ENCODE data around the gene NXPH3. TPM values are rescaled to one million over a fixed set of nuclear protein-coding genes. Genes with fewer than 3 reads are reported as not detected.

The NXPH3 gene
- total RNA-seq, 3 donors from 2014 or later, result 3.5 to 7.5 (median 4.5) TPM

DNA sequence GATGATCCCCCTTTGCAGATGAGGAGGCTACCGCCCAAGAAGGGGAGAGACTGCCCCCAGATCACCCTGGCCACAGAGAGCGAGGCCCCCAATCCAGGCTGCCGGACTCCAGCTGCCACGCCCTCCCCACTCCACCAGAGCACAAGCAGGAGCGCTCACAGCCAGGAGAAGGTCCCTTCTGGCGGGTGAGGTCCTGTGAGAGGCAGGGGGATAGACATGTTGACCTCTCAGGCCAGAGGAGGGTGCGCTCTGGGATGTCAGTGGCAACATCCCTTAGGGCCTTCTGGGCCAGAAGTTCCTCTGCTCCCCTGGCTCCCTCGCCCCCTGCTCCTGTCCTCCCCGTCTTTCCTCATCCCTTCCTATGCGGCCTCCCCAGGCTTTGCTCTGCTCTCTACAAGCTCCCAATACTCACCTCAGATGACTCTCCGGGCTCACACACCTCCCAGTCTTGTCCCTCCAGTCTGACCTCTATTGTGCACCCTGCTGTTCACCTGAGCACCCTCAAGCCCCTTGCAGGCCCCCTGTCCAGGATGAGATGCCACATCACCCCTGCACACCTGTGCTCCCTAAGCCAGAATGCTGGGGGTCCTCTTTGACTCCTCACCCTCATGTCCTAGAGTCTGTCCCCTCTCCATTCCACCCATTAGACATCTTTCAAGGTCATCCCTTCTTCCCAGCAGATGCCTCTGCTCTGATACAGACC is 5.0 kb upstream of the NXPH3 start:
- Histone ChIP-seq H3K27ac (peak overlapping the region; percentile 40 to 56), H3K9me3 (no peaks in the 10 kb centered on the region), H3K27me3 (no peaks in the 10 kb centered on the region), H3K4me1 (peaks cover 3 to 7% of the 10 kb centered on the region in 2 donors), H3K36me3 (no peaks in the 10 kb centered on the region), H3K4me3 (no peak overlapping the region)
- intact Hi-C loops (cut with DNase I; ENCODE audit: low total_unique reads), result loop anchor here (1.0 to 10.0 kb wide), 2 partner anchors 124 to 284 kb away; no protein-coding TSS in a partner anchor
- no peak for DNase-seq (ENCODE audit: low spot score in 2 of 2)
- TF ChIP-seq POLR2A (IDR thresholded peaks at IDR 0.05), result no peak
- TF ChIP-seq POLR2AphosphoS5 (IDR thresholded peaks at IDR 0.05), result no peak
- TF ChIP-seq, protein P1, sequence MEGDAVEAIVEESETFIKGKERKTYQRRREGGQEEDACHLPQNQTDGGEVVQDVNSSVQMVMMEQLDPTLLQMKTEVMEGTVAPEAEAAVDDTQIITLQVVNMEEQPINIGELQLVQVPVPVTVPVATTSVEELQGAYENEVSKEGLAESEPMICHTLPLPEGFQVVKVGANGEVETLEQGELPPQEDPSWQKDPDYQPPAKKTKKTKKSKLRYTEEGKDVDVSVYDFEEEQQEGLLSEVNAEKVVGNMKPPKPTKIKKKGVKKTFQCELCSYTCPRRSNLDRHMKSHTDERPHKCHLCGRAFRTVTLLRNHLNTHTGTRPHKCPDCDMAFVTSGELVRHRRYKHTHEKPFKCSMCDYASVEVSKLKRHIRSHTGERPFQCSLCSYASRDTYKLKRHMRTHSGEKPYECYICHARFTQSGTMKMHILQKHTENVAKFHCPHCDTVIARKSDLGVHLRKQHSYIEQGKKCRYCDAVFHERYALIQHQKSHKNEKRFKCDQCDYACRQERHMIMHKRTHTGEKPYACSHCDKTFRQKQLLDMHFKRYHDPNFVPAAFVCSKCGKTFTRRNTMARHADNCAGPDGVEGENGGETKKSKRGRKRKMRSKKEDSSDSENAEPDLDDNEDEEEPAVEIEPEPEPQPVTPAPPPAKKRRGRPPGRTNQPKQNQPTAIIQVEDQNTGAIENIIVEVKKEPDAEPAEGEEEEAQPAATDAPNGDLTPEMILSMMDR (IDR thresholded peaks at IDR 0.05), result no peak

DNA sequence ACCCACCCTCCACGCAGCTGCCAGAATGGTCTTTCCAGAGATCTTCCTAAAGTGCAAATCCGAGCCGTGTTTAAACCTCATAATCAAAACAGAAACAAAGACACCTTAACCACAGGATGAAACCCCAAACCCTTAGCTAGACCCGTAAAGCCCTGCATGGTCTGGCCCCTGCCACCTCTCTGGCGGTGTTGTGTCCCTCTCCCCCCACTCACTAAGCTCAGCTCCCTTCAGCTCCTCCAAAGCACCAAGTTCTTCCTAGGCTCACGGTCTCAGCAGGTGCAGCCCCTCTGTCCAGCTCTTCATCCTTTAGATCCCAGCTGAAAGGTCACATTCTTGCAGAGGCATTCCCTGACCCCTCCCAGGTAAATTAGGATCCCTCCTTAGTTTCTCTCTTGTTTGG is 4.4 kb upstream of the NXPH3 start:
- H3K27me3 ChIP-seq, result no peaks in the 10 kb centered on the region
- H3K4me3 ChIP-seq, result no peak overlapping the region
- peaks cover 3 to 12% of the 10 kb centered on the region in 2 donors for H3K4me1 ChIP-seq
- intact Hi-C loops (cut with DNase I; ENCODE audit: low total_unique reads), result loop anchor here (10.0 kb wide), 1 partner anchor 284 kb away; no protein-coding TSS in a partner anchor
- H3K36me3 ChIP-seq, result no peaks in the 10 kb centered on the region
- DNase-seq (ENCODE audit: low spot score in 2 of 2), result no peak
- H3K27ac ChIP-seq, result no peak overlapping the region
- no peaks in the 10 kb centered on the region for H3K9me3 ChIP-seq
- TF ChIP-seq, protein P1 (IDR thresholded peaks at IDR 0.05), result no peak
- no peak for TF ChIP-seq POLR2A (IDR thresholded peaks at IDR 0.05)
- TF ChIP-seq POLR2AphosphoS5 (IDR thresholded peaks at IDR 0.05), result no peak

DNA sequence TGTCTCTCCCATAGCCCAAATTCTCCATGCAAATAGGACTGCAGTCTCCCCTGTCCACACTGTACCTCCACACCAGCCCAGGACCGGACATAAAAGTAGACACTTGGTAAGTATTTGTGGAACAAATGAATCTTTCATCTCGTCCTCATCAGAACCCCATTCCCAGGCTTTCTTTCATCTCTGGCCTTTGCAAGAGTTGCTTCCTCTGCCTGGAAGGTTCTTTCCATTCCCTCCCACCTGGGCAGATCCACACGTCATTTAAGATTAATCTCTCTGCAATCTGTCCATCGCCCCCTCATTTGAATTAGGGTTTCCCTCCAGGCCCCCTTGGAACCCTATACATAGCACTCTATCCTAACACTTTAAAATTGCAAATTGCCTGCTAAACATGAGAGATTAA is 3.9 kb upstream of the NXPH3 start:
- DNase-seq (ENCODE audit: low spot score in 2 of 2), result no peak
- TF ChIP-seq POLR2AphosphoS5 (IDR thresholded peaks at IDR 0.05), result no peak
- TF ChIP-seq, protein P1 (IDR thresholded peaks at IDR 0.05), result no peak
- no peak for TF ChIP-seq POLR2A (IDR thresholded peaks at IDR 0.05)
- Histone ChIP-seq H3K27ac (no peak overlapping the region), H3K4me1 (peaks cover 0 to 13% of the 10 kb centered on the region in 2 donors), H3K27me3 (no peaks in the 10 kb centered on the region), H3K36me3 (no peaks in the 10 kb centered on the region), H3K9me3 (no peaks in the 10 kb centered on the region), H3K4me3 (no peak overlapping the region)
- intact Hi-C loops (cut with DNase I; ENCODE audit: low total_unique reads), result loop anchor here (10.0 kb wide), 1 partner anchor 283 kb away; no protein-coding TSS in a partner anchor

DNA sequence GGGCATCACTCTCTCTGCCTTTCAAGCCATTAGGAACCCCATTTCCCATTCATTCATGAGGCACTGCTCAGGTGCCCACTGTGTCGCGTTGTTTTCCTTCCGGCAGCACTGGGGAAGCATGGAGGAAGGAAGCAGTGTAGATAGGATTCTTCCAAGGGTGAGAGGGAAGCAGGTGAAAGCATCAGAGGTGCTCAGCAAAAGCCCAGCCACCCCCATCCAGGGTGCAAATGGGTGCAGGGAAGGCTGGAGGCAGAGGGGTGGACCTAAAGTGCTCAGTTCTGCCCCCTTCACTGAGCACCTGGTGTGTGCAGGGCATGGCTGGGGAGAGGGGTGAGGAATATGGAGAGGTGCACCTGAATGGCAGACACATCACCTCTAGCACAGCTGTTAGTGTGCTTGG is 3.4 kb upstream of the NXPH3 start:
- Histone ChIP-seq H3K36me3 (no peaks in the 10 kb centered on the region), H3K4me3 (no peak overlapping the region), H3K27me3 (no peaks in the 10 kb centered on the region), H3K4me1 (peaks cover 0 to 13% of the 10 kb centered on the region in 2 donors), H3K27ac (no peak overlapping the region), H3K9me3 (no peaks in the 10 kb centered on the region)
- TF ChIP-seq POLR2A (IDR thresholded peaks at IDR 0.05) (no peak), POLR2AphosphoS5 (IDR thresholded peaks at IDR 0.05) (no peak)
- TF ChIP-seq, protein P1 (IDR thresholded peaks at IDR 0.05), result no peak
- intact Hi-C loops (cut with DNase I; ENCODE audit: low total_unique reads), result loop anchor here (10.0 kb wide), 1 partner anchor 283 kb away; no protein-coding TSS in a partner anchor
- no peak for DNase-seq (ENCODE audit: low spot score in 2 of 2)

DNA sequence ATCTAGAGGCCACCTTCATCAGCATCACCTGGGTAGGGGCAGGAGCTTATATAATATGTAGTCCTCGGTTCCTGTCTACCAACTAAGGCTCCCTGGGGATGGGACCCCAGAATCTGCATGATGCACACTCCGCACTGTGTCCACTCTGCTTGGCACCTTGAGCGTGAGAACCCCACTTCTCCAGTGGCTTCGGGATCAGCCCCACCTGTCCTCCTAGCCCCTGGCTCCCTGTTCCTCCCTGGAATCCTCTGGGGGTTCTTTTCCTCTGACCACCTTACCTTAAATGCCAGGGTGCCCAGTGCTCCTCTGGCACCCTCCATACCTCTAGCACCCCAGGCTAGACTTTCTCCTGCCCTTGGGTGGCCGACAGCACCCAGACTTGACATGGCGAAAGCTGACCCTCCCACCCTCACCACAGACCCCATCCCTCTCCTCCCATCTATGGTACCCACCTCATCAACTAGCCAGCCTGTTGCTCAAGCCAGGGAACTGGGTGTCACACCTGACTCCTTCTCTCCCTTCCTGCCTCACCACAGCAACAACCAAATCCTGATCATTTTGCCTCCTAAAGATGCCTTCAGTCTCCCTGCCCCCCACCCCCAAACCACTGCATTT is 2.8 kb upstream of the NXPH3 start:
- Histone ChIP-seq H3K36me3 (no peaks in the 10 kb centered on the region), H3K27ac (no peak overlapping the region), H3K4me3 (no peak overlapping the region), H3K4me1 (peaks cover 0 to 13% of the 10 kb centered on the region in 2 donors), H3K9me3 (no peaks in the 10 kb centered on the region), H3K27me3 (no peaks in the 10 kb centered on the region)
- TF ChIP-seq POLR2A (IDR thresholded peaks at IDR 0.05) (no peak), POLR2AphosphoS5 (IDR thresholded peaks at IDR 0.05) (no peak)
- TF ChIP-seq, protein P1 (IDR thresholded peaks at IDR 0.05), result no peak
- intact Hi-C loops (cut with DNase I; ENCODE audit: low total_unique reads), result loop anchor here (10.0 kb wide), 1 partner anchor 282 kb away; no protein-coding TSS in a partner anchor
- no peak for DNase-seq (ENCODE audit: low spot score in 2 of 2)
